NCI-H1092 (cell line): ENCODE results near the gene CTR9.

Experiments
- DNase-seq: peaks from one replicate; lab custom pipeline; 2025; lab: John Stamatoyannopoulos, UW

The CTR9 gene

DNA sequence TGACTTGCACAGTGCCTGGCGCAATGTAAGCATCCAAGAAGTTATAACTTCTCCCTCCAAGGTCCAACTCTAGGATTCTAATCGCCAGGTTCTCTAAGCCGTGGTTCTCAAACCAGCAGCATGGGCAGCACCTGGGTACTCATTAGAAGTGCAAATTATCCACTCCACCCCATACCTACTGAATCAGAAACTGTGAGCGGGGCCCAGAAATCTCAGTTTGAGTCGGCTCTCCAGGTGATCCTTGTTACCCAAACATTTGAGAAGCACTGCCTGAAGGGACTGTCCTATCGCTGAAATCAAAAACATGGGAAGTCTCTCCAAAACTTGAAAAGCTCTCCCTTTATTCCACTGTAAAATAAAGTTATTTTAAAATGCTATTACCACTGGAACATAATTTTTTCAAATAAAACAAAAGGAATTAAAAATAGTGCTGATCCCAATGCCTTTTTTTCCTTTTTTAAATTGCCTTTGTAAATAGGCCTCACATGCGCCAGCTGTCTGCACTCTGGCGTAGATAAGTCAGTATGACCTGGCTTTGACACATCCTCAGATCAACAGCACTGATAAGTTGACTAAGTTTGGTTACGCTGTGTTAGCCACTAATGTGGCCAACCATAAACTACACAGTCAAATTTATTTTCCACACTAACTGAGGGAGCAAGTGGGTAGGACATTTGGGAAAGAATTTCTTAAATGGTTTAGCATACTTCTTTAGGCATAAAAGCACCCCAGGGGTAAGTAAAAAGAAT is 8.4 kb upstream of the CTR9 start:
- DNase-seq: no peak

DNA sequence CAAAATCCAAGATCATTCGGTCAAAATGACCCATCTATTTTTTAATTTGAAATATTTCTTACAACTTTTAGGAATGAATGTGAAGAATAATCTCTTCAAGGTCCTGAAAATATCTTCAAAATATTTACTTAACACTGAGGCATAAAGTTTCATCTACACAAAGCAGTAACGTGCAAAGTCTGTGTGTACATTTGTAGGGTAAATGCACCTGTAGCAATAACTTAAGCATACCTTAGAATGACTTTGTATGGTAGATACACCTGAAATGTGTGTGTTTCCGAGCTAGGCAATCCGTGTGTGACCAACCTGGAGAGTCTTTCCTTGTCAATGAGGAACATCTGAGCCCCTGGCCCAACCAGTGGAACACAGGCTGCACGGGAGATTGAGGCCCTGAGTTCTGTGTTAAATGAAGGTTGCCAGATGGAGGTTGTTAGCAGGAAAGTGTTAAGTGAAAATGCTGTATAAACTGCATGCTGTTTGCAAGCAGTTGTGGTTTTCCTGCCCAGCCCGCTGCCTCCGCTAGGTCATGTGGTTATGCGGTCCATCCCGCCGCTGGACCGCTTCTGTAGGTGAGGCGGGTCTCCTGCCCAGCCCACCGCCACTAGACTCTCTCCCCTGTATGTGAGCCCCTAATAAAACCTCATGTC is 7.6 kb upstream of the CTR9 start:
- DNase-seq: no peak

DNA sequence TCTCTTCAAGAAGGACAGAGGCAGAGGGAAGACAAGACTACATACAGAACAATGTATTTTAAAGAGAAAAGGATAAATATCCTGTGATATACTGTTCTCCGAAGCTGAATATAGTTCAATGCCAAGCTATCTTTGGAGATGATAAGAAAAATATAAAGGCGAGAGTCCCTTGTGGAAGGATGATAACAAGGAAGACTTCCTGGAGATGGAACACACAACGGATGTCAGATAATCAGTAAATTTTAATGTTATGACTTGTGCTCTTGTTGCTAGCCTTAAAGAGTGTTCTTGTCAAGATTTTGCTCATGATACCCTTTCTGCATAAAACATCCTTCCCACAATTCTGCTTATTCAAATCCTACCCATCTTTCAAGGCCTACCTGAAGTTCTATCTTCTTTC is 6.8 kb upstream of the CTR9 start:
- no peak for DNase-seq

DNA sequence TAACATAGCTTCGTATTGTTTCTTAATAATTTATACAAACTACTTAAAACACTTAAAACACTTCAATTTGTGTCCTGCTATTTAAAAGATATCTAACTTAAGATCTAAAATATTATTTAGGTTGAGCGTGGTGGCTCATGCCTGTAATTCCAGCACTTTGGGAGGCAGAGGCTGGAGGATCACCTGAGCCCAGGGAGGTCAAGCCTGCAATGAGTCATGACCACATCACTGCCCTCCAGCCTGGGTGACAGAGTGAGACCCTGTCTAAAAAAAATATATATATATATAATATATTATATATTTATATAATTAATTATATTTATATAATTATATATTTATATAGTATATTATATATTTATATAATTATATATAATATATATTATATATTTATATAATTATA is 4.2 kb upstream of the CTR9 start:
- DNase-seq: no peak

DNA sequence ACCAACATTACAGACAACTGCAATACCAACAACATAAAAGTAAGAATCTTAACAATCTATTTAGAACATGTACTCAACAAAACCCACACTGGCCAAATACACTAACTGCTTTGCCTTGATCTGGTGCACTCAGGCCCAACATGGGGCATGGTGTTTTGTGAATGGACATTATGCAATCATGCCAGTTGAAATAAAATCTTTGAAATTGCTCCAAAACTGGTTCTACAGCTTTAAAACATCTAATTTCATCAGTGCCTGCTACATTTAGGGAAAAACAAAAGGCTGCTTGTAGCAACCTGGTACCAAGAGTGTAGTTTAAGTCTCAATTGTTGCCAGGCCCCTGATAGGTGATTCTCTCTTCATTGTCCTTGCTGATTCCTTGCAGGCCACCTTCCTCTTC is 3.3 kb upstream of the CTR9 start:
- no peak for DNase-seq

DNA sequence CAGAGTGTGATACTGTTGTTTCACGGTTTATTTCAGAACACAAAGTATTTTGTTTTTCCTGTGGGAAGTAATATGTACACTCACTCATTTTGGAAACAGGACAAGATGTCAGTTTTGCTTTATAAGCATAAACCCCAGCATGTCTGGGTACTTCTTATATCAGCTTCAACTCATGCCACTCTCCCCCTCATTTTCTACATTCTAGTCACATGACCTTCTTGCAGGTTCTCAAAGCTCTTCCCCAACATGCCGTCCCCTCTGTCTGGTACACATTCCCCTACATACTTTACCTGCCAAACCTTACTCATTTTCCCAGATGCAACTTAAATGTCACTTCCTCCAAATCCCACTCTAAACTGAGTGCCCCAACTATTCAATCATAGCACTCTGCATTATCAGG is 1.6 kb upstream of the CTR9 start:
- DNase-seq: no peak

DNA sequence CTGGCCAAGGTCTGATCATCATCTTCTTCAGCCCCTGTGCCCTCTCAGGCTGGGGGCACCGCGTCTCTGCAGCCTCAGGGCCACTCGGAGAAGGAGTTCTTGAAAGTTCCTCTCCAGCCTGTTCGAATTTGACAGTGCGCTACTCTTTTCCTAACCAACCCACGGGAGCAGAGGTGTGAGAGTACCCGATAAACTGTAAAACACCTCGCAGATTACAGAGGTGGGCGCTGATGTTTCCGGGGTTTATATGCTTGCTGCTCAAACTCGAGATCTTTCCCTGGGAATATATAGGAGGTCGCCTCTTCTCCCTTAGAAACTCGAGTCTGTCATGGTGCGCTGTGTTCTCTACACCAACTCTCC is 515 bp downstream of the CTR9 start:
- DNase-seq: no peak

DNA sequence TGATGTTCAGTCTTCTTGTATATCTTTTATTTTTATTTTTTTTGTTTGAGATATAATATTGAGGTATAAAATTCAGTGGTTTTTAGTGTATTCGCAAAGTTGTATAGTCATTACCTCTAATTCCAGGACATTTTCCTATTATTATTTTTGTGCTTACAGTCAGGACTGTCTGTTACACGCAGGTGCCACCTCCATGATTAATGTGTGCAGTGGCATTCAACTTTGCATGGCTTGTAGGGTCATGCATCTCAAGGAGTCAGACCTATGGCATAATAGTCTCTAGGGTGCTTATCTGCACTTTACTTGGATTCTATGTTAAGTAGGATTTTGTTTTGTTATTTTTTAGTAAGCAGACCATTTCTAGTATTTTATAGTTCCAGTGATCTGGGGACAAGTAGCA is 1.0 kb downstream of the CTR9 start:
- no peak for DNase-seq

DNA sequence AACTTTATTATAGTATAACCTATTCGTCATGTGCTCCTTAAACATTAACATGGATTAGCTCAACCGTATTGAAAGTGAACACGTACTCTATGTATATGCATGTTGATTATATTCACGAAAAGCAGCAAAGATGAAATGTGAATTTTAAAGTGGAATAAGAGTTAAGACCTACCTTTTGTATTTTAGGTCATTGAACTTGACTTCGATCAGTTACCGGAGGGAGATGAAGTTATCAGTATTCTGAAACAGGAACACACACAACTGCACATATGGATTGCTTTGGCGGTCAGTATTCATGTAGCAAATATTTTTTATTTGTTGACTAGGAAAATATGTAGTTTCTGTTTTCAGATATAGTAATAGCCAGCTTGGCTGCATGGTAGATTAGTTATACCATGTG is 1.4 kb downstream of the CTR9 start:
- DNase-seq: no peak

DNA sequence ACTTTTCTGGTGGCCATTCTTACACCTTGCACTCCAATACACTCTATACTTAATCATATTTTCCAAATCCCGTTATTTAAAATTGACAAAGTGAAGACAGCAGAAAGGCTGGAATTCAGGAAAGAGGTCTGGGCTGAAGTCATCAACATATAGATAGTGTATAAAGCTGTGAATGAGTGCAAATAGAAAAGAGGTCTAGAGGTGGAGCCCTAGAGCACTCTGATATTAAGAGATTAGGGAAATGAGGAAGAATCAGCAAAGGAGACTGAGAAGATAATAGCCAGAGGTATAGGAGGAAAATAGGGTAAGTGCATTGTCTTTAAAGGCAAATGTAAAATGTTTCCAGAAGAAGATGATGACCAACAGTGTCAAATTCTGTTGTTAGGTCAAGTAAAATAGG is 7.9 kb downstream of the CTR9 start:
- DNase-seq: no peak

DNA sequence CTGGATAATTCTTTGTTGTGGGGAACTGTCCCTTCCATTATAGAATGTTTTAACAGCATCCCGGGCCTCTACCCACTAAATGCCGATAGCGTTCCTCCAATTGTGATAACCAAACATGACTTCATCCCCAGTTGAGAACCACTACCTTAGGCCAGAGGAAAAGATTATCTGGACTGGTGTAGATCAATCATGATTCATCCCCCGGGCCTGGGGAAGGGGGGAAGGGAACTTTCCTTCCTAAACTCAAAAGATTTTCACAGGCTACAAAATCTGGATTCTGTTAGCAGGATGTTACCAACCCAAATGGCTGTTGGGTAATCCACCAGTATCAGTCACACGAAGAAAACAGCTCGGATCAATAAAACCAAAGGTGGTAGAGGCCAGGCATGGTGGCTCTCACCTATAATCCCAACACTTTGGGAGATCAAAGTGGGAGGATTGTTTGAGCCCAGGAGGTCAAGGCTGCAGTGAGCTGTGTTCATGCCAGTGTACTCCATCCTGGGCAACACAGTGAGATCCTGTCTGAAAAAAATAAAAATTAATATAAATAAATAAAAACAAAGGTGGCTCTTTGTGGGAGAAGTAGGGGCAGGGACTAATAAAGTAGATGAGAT is 10.1 kb downstream of the CTR9 start:
- no peak for DNase-seq

DNA sequence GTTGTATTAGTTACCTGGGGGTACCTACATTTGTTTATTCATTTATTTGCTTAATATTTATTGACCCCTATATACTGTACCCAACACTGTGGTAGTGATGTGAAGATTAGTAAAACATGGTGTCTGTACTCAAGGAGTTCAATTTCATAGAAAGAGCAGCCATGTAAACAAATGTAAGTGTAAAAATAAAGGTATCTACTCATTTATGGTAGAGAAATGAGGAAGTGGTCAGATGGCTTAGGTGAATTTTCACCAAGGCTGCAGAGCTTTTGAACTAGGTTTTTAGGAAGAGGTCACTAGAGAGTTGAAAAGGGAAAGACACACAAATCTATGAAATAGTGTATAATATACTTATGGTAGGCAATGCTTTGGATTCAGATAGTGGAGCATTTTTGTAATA is 11.1 kb downstream of the CTR9 start:
- no peak for DNase-seq

DNA sequence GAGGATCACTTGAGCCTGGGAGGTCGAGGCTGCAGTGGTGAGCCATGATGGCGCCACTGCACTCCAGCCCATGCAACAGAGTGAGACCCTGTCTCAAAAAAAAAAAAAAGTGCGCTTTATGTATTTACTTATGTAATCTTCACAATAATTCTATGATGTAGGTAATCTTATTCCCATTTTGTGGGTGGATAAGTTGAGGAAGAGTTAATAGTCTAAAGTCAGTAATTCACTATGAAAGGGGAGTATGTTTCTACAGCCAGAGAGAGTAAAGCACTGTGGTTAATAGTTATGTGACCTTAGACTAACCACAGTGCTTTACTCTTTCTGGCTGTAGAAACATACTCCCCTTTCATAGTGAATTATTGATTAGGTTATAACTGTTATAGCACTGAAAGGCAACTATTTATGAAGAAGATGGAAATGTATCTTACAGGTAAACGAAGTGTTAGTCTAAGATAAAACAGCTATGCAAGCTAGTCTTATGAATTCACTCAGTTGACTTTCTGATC is 11.9 kb downstream of the CTR9 start:
- no peak for DNase-seq

DNA sequence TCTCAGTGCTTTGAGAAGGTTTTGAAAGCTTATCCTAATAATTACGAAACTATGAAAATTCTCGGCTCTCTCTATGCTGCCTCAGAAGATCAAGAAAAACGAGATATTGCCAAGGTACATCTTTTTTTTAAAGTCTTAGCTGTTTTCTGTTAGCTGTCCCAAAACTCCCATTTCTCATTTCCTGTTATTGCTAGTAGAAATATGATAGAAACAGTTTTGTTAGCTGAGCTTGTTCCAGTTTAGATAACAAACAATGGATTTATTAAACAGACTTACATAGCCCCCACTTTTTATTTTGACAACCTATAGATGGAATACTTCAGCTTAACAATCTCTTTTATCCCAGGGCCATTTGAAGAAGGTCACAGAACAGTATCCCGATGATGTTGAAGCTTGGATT is 12.7 kb downstream of the CTR9 start:
- no peak for DNase-seq

DNA sequence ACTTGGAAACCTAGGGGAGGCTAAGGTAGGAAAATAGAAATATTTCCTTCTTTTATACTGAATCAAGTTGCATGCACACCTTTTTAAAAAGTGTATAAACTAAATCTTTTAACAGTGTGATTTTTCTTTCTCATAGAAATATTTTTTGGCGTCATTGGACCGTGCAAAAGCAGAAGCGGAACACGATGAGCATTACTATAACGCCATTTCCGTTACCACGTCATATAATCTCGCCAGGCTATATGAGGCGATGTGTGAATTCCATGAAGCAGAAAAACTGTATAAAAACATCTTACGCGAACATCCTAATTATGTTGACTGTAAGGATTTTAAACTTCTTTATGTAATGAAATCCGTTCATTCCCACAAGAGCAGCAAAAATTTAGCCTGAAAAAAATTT is 13.4 kb downstream of the CTR9 start:
- DNase-seq: no peak

DNA sequence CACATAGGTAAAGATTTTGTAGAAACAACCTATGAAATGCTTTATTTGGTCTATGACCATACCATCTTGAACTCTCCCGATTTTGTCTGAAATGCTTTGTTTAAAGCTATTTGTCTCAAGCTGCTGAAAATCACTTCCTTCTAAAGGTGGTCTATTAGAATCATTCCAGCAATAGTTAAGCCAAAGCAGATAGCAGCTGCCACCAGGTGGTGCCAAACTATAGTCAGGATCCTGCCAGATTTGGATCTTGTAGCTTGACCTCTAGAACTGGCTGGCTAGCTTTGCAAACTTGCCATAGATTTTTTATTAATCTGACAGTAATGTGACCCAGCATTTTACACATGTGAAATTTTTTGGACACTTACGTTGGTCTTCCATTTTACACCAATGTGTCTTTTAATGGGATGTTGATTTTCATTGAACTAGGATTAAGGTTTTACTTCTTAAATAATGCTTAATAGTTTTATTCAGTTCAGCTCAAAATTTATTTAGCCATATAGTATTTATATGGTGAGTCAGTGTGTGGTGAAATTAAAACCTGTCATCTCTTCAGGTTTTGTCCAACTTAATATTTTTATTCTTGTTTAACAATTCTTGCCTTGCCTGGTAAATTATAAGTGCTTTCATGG is 19.7 kb downstream of the CTR9 start:
- peak; percentile 9 for DNase-seq

DNA sequence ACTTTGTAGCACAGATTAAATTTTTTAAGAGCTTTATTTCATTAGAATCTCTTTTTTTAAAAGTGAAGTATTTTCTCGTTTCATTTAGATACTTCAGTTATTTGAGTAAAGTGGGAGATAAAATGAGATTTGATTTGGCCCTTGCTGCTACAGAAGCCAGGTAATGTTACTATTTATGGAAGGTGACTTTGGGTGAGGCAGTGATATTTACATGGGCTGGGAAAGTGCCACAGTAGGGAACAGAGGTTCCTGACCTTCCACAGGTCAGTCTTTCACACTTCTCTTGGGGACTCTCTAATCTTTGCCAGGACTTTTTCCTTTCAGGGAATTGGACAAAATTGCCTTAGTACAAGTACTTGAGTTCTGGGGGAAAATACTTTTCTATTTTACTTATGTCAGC is 20.4 kb downstream of the CTR9 start:
- no peak for DNase-seq

DNA sequence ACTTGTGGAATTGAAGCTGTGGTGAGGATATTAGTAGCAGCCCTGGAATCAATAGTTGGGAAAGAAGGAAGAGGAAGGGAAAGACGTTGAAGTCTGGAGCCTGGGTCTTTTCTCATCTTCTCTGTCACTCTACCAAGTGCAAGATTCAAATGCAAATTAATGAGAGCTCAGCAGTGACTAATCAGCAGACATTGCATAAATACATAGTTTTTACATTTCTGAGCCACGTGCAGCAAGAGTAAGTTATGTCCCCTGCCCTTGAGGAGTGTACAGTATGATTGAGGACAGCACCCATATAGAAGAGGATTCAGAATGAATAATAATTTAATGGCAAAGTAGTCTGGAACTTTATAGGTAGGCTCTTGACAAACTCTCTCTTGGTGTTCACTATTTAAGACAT is 23.8 kb downstream of the CTR9 start:
- no peak for DNase-seq

DNA sequence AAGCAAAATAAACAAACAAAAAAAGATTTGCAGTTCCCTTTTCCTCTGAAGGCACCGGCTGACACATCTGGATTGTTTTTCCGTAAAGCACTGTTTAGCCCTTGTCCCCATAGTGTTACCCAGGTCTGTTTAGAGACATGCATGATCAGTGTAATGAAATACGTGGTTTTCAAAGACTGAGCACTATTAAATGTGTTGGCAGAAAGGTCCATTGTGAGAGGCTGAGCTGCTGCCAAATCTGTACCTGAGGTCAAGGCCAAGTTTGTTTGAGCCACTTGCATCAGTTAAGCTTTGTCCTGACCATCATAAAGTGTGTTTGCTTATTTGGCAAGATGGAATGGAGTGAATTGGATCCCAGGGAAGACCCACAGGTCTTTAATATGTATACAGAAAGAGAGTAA is 26.3 kb downstream of the CTR9 start:
- no peak for DNase-seq

DNA sequence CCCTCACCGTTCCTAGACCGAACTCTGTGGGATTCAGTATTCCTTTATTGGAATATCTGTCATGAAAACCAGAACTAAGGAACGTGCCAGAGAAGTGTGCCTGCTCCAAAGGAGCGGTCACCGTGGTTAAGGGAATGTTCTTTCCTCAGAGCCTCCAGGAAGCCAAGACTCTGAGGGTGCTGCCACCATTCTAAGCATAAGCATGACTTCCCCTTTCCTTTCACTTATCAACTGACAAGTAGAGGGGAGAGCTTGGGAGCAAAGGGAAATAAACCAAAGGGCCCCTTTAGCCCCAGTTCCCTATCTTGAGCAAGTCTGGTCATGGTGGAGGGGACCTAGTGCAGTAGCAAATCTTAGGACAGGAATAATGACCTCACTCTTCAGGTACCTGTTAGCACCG is 26.8 kb downstream of the CTR9 start:
- no peak for DNase-seq

DNA sequence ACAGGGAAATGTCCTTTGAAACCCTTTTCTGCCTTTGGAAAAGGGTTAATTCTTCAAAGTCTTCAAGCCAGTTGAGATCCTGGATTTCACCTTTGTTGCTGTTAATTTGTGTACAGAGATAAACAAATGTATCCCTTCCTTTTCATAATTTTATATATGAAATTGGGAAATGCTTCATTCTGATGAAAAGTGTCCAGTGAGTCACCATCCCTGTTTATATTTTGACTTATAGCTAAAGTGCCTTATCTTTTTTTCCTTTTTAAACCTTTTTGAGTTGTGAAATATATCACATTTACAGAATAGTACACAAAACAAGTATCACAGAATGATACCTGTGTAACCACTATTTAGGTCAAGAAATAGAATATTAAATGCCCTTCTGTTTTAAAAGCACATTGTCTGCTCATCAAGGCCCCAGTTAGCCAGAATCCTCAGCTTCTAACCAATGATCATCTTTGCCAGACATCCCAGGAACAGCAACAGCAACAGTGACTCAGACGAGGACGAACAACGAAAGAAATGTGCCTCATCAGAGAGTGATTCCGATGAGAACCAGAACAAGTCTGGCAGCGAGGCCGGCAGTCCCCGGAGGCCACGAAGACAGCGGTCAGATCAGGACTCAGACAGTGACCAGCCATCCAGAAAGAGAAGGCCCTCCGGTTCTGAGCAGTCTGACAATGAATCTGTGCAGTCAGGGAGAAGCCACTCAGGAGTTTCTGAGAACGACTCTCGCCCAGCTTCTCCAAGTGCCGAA is 27.3 kb downstream of the CTR9 start:
- DNase-seq: no peak

DNA sequence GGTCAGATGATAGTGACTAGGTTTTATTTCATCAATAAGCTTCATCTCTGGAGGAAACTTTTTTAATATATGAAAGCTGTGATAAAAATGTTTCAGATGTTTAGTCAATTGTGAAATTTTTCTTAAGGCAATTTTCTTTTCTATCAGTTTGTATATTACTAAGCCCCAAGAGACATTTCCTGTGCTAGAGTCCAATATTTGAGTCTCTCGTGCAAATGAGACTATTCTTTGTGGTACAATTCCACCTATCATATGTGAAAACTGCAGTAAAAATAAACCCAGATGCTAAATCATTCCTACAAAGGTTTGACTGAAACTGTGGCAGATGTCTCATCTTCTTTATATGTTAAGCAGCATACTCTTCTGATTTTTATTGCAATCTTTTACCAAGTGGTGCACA is 28.0 kb downstream of the CTR9 start:
- no peak for DNase-seq
